Activated CD8-positive, alpha-beta memory T cell treated with anti-CD3 and anti-CD28 coated beads, Interleukin-2, amount 10 ng/mL, durations not matched to agents 7 days and 5 days (primary cell): ENCODE measurements around the gene LPCAT4. TPM values are rescaled to one million over a fixed set of nuclear protein-coding genes. Genes with fewer than 3 reads are reported as not detected.

Experiments used
- ATAC-seq: fragments of 150-1000 bp; cut with Tn5 transposase; one replicate; pipeline ENCODE4 v1.10.0; 2021; ENCODE audit warnings: moderate library complexity
- CTCF ChIA-PET: fragments of 350-600 bp; sonication (Branson Sonifier 250); formaldehyde crosslinking; loops from one replicate; lab custom pipeline; 2021; ENCODE audit warnings: antibody characterized with exemption; lab: Charles Lee
- DNase-seq: peaks from one replicate; pipeline ENCODE4 v3.0.0-alpha.2; 2020
- H3K27ac Mint-ChIP-seq: one replicate; pipeline ENCODE4 v1.8.0; 2021; ENCODE audit warnings: mild to moderate bottlenecking, mixed read lengths
- H3K27me3 Mint-ChIP-seq: one replicate; pipeline ENCODE4 v1.8.0; 2021; ENCODE audit warnings: mixed read lengths
- H3K36me3 Mint-ChIP-seq: one replicate; pipeline ENCODE4 v1.8.0; 2021; ENCODE audit warnings: mild to moderate bottlenecking, mixed read lengths
- H3K4me1 Mint-ChIP-seq: one replicate; pipeline ENCODE4 v1.8.0; 2021; ENCODE audit warnings: mixed read lengths
- H3K4me3 Mint-ChIP-seq: one replicate; pipeline ENCODE4 v1.8.0; 2021; ENCODE audit warnings: mild to moderate bottlenecking, moderate library complexity, mixed read lengths
- H3K9me3 Mint-ChIP-seq: one replicate; pipeline ENCODE4 v1.8.0; 2022; ENCODE audit warnings: low read depth, mixed read lengths
- total RNA-seq, 2 experiments: library from RNA; stranded (reverse); gene quantifications; one replicate each; pipeline ENCODE4 v1.2.3, GENCODE V29; 2021

The LPCAT4 gene
- total RNA-seq, 2 experiments from 2014 or later: 126 to 128 TPM

DNA sequence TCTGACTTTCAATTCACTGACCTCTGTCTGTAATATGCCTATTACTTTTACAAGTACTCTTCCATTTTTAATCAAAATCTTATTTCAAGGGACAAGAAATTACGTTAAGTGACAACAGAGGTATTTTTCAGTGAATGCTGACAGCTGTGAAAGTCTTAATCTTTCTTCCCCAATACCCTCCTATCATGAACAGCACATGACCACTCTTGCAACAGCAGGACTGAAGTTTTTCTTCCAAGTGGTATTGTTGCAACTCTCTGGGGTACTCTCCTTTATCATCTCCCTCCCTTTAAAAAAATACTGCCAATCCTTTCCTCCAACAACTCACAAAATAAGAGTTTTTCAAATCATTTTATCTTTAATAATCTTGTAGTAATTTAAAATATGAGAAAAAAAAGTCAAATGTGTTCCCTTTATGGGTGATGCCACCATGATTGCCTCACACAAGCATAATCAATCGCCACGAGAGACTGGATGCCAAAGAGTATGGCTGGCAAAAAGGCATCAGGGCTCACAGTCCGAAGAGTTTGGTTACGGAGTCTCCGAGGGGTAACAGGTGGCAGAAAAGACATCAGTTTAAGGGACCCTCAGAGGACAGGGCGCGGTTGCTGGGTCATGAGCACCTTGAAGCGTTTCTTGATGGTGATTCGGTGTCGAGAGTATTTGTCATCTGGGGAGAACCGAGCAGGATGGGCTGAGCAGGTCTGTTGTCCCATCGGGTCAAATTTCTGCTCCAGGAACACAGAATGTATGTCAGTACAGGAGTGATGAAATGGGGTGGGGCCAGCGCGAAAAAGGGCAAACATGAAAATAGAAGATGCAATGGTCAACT is 25.4 kb downstream of the LPCAT4 start:
- Mint-ChIP-seq H3K27ac (peak overlapping the region; percentile 67), H3K9me3 (no peaks in the 10 kb centered on the region), H3K36me3 (peaks cover 23% of the 10 kb centered on the region), H3K4me3 (no peak overlapping the region), H3K4me1 (peaks cover 36% of the 10 kb centered on the region), H3K27me3 (no peaks in the 10 kb centered on the region)
- DNase-seq (no peak), ATAC-seq (no peak)
- CTCF ChIA-PET: interaction anchor here (1.1 to 3.2 kb wide), 3 partner anchors 11 to 132 kb away, joined by 3 to 55 read pairs (median 14); partner anchors contain the start of genes KATNBL1 and LPCAT4

DNA sequence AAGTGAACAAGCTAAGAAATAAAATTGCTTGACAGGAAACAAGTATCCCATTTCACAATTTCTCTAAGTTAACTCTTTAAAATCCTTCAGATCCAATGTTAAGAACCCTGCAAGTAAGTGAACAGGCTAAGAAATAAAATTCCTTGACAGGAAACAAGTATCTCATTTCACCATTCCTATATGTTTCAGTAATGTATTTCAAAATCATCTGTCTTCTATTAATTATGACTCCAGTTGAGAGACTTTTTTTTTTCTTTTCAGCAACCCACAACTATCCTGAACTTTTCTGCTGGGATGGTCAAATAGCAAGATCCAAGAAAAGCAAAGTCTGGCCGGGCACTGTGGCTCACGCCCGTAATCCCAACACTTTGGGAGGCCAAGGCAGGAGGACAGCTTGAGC is 27.1 kb downstream of the LPCAT4 start:
- Mint-ChIP-seq H3K27ac (peak overlapping the region; percentile 22), H3K4me1 (peaks cover 51% of the 10 kb centered on the region), H3K27me3 (no peaks in the 10 kb centered on the region), H3K36me3 (peaks cover 24% of the 10 kb centered on the region), H3K4me3 (peak overlapping the region; percentile 21), H3K9me3 (no peaks in the 10 kb centered on the region)
- DNase-seq (no peak), ATAC-seq (no peak)
- CTCF ChIA-PET: interaction anchor here (0.9 to 5.1 kb wide), 3 partner anchors 11 to 98 kb away, joined by 3 to 44 read pairs (median 4); partner anchors contain the start of gene LPCAT4

DNA sequence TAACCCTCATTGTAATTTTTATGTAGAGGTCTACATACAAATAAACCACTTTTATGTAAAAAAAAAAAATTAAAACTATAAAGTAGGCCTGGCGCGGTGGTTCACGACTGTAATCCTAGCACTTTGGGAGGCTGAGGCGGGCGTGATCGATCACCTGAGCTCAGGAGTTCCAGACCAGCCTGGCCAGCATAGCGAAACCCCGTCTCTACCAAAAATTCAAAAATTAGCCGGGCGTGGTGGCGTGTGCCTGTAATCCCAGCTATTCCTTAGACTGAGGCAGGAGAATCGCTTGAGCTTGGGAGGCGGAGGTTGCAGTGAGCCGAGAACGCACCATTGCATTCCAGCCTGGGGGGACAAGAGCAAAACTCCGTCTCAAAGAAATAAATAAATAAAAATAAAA is 28.6 kb downstream of the LPCAT4 start:
- H3K27me3 Mint-ChIP-seq: no peaks in the 10 kb centered on the region
- H3K4me1 Mint-ChIP-seq: peaks cover 63% of the 10 kb centered on the region
- CTCF ChIA-PET: interaction anchor here (2.8 to 5.1 kb wide), 2 partner anchors 10 to 29 kb away, joined by 17 to 44 read pairs; partner anchors contain the start of gene LPCAT4
- peaks cover 24% of the 10 kb centered on the region for H3K36me3 Mint-ChIP-seq
- H3K27ac Mint-ChIP-seq: no peak overlapping the region
- H3K4me3 Mint-ChIP-seq: peak overlapping the region; percentile 93
- no peaks in the 10 kb centered on the region for H3K9me3 Mint-ChIP-seq
- no peak for DNase-seq
- no peak for ATAC-seq

DNA sequence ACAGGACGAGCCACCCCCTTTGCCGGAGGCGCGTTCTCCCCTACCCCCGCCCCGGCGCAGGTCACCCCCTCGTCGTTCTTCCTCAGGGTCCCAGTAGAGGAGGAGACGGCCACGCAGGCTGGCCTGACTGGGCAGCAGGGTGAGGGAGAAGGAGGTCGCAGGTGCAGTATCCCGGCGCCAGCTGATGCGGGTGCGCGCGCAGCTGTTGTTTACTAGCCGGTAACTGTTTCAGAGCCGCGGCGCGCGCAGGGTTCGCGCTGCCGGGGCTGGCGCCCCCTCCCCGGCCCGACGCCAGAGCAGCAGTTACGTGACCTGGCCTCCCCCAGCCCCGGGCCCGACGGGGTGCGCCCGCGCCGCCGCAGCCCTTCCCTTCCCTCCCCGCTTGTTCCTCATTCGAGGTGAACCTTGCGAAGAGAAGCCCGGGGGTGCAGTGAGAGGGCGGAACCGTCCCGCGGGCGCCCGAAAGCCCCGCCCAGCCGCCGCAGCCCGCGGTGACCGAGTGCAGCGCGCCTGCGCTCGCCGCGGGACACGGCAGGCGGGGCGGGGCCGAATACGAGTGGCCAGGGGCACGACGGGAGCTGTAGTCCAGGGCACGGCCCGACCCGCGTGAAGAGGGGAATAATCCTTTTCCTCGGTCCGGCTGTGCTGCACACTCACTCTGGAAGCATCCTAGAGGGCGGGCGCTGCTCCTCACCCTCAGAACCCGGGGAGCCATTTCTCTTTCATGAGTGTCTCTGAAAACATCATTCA is 29.3 kb downstream of the LPCAT4 start, which contains the start of gene SLC12A6:
SLC12A6 (minus strand) TSS at position 225 of the 750 bp plus-strand sequence. CDS start 1,101 bp downstream, outside the sequence.
- DNase-seq: peak; percentile 93
- Mint-ChIP-seq H3K27me3 (no peaks in the 10 kb centered on the region), H3K27ac (peak within 1 kb of the TSS; percentile 93), H3K36me3 (peaks cover 24% of the 10 kb centered on the region), H3K9me3 (no peaks in the 10 kb centered on the region), H3K4me3 (peak within 1 kb of the TSS; percentile 93), H3K4me1 (peaks cover 67% of the 10 kb centered on the region)
- ATAC-seq: peak; percentile 84
- CTCF ChIA-PET: interaction anchor here (1.7 to 5.1 kb wide), 3 partner anchors 10 to 96 kb away, joined by 6 to 44 read pairs (median 17); partner anchors contain the start of gene LPCAT4

DNA sequence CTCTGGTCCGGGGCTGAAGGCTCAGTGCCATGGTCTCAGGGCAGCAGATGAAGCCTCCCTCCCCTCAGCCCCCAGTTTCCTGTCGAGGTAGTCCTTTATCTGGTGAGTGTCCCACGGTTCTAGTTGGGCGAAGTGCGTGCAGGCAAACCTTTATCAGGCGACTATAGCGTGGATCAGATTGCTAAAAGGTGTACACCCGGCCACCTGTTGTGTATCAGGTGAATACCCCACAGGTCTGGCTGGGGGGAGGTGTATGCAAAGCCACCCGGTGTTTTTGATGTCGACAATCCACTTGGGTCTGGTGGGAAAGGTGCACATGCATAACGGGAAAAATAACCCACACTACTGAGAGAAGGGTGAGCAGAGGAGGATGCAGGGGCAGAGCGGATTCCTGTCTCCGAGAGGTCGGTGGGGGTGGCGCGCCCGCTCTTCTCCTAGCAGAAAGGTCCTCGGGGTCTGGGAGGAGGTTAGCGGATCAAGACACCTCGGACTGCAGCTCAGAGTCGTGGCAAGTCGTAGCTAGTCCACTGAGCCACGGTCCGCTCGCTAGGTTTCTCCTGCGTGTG is 29.9 kb downstream of the LPCAT4 start:
- no peaks in the 10 kb centered on the region for H3K9me3 Mint-ChIP-seq
- peak; percentile 12 for ATAC-seq

DNA sequence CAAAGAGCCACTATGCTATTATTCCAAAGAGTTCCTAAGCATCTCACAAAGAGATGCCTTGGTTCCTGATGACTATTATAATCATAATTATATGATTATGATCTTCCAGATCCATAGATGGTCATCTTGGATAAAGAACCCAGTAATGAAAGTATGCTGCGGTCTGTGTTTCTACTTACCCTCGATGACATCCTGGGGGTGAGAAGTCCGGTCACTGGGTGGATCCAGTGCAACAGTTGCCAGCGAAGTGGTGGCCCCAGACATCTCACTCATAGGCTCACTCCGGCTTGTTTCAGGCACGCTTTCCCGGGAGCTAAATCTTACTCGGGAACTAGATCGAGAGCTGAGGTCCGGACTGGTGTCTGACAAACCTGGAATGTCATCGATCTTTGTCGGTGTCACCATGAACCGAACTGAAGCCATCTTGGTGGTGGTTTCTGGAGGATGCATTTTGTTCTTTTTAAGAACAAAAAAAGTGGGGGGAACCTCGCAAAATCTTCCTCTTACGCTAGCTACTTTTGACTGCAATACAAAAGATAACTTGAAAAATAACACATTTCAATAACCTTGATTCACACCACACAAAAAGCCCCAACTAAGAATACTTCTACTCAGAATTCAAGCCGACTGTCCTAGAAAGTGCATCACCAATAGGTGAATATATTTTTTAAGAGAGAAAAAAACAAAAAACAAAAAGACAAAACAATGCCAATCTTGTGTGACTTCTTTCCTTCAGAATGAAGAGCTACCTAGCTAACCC is 30.6 kb downstream of the LPCAT4 start:
- H3K9me3 Mint-ChIP-seq: no peaks in the 10 kb centered on the region
- CTCF ChIA-PET: interaction anchor here (1.4 to 5.1 kb wide), 5 partner anchors 8 to 95 kb away, joined by 3 to 44 read pairs (median 8); partner anchors contain the start of gene LPCAT4
- H3K4me1 Mint-ChIP-seq: peaks cover 72% of the 10 kb centered on the region
- DNase-seq (peak; percentile 60), ATAC-seq (no peak)
- no peaks in the 10 kb centered on the region for H3K27me3 Mint-ChIP-seq
- H3K4me3 Mint-ChIP-seq: peak overlapping the region; percentile 93
- peaks cover 19% of the 10 kb centered on the region for H3K36me3 Mint-ChIP-seq
- H3K27ac Mint-ChIP-seq: peak overlapping the region; percentile 93

More for the DNA sequence above, 29.9 kb downstream of the LPCAT4 start:
- H3K27ac Mint-ChIP-seq: peak overlapping the region; percentile 93
- peak overlapping the region; percentile 93 for H3K4me3 Mint-ChIP-seq
- peaks cover 23% of the 10 kb centered on the region for H3K36me3 Mint-ChIP-seq
- peak; percentile 61 for DNase-seq
- peaks cover 72% of the 10 kb centered on the region for H3K4me1 Mint-ChIP-seq
- H3K27me3 Mint-ChIP-seq: no peaks in the 10 kb centered on the region
- CTCF ChIA-PET: interaction anchor here (1.7 to 5.1 kb wide), 3 partner anchors 9 to 96 kb away, joined by 6 to 44 read pairs (median 17); partner anchors contain the start of gene LPCAT4

DNA sequence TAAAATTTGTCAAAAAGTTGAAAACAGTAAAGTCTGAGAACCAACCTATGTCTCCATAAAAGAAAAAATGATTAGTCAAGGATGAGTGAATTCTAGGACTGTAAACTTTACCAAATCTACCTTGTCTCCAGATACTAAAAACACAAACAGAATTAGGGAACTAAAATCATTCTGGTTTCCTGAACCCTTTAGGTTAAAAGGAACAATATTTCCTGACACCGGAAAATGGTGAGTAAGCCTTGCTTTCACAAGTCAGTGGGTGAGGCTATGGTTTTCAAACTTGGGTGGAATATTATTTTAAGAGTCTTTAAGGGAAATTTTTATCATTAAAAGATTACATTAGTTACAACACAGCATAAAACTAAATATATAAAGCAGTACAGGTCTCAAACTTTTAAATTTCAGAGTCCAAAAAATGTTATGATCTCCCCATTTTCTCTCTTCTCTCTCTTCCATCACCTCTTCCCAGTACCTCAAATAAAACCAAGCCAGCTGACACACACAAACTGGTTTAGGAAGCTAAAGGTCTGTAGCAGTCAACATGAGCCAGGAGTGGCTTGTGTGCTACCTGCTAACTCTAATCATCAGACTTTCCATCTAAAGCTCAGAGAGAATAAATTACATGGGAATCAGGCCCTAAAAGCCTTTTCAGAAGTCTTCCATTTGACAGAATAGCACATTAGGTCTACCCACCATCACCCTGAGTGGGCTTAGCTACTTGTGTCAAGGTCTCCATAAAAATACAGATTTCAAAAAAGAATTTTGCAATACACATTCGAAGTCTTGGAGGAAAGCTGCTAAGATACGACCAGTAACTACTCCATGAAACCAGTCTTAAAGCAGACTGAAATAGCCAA is 31.6 kb downstream of the LPCAT4 start:
- no peaks in the 10 kb centered on the region for H3K27me3 Mint-ChIP-seq
- ATAC-seq: no peak
- H3K4me1 Mint-ChIP-seq: peaks cover 74% of the 10 kb centered on the region
- no peaks in the 10 kb centered on the region for H3K9me3 Mint-ChIP-seq
- DNase-seq: no peak
- H3K4me3 Mint-ChIP-seq: peak overlapping the region; percentile 93
- peaks cover 17% of the 10 kb centered on the region for H3K36me3 Mint-ChIP-seq
- peak overlapping the region; percentile 93 for H3K27ac Mint-ChIP-seq
- CTCF ChIA-PET: interaction anchor here (1.4 to 5.1 kb wide), 3 partner anchors 10 to 39 kb away, joined by 3 to 44 read pairs (median 8); partner anchors contain the start of gene LPCAT4

DNA sequence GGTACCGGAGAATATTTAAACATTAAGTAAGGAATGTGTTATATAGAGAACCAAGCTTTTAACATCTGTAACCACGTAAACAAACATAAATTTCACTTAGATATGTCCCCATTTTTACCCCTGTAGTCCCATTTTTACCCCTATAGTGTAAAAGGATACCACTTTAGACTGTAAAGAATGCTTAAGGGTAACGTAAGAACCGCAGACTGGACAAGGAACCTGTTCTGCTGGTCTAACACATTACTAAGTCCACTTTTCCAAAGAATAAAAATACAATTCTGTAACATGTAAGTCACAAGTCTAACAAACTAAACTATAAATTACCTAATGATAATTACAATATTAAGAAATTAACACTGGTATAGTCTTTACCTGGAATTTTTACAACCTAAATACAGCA is 32.3 kb downstream of the LPCAT4 start:
- peak overlapping the region; percentile 93 for H3K27ac Mint-ChIP-seq
- CTCF ChIA-PET: interaction anchor here (1.3 to 1.8 kb wide), 3 partner anchors 8 to 22 kb away, joined by 3 to 8 read pairs (median 4); partner anchors contain the start of genes NOP10 and NUTM1

DNA sequence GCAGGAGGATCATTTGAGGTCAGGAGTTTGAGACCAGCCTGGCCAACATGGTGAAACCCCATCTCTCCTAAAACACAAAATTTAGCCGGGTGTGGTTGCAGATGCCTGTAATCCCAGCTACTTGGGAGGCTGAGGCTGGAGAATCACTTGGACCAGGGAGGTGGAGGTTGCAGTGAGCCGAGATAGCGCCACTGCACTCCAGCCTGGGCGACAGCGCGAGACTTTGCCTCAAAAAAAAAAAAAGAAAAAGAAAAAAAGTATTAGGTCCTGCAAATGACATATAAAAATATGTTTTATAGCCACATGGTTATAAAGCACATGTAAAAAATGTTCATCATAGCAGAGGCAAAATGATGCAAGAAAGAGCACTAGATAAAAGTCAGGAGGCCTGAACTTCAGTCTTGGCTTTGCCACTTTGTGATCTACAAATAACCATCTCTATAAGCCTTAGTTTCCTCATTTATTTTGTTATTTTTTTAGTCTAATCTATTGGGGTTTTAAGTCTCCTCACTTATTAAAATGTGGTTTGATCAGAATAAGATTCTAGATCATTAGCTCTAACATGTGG is 34.4 kb downstream of the LPCAT4 start:
- CTCF ChIA-PET: interaction anchor here (1.2 to 1.3 kb wide), 2 partner anchors 35 to 91 kb away, joined by 3 read pairs; partner anchors contain the start of gene LPCAT4
- no peak for ATAC-seq
- Mint-ChIP-seq H3K36me3 (peaks cover 8% of the 10 kb centered on the region), H3K9me3 (no peaks in the 10 kb centered on the region), H3K27ac (peak overlapping the region; percentile 86), H3K27me3 (no peaks in the 10 kb centered on the region), H3K4me1 (peaks cover 77% of the 10 kb centered on the region), H3K4me3 (peak overlapping the region; percentile 30)
- DNase-seq: no peak

More for the DNA sequence above, 32.3 kb downstream of the LPCAT4 start:
- Mint-ChIP-seq H3K36me3 (peaks cover 10% of the 10 kb centered on the region), H3K4me3 (peak overlapping the region; percentile 93), H3K4me1 (peaks cover 73% of the 10 kb centered on the region), H3K9me3 (no peaks in the 10 kb centered on the region), H3K27me3 (no peaks in the 10 kb centered on the region)
- ATAC-seq (no peak), DNase-seq (no peak)

DNA sequence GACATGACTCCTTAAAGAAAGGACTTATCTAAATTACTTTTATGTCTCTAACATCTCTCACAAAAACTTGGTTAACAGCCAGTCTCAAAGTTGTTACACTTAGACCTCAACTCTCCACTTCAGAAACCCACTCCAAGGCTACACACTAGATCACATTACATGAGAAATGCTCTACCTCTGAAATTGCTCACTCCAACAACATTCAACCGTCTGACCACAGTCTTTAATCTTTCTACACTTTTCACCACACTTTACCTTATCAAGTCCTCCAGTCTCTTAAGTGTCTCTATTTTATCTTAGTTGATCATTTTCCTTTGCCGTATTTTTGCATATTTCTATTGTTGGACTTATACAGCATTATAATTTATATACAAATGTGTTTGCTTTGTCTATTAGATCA is 35.2 kb downstream of the LPCAT4 start:
- Mint-ChIP-seq H3K27ac (peak overlapping the region; percentile 86), H3K4me3 (peak overlapping the region; percentile 30), H3K4me1 (peaks cover 81% of the 10 kb centered on the region), H3K36me3 (peaks cover 8% of the 10 kb centered on the region), H3K9me3 (no peaks in the 10 kb centered on the region), H3K27me3 (no peaks in the 10 kb centered on the region)
- CTCF ChIA-PET: no interaction called here
- DNase-seq (no peak), ATAC-seq (peak; percentile 51)

DNA sequence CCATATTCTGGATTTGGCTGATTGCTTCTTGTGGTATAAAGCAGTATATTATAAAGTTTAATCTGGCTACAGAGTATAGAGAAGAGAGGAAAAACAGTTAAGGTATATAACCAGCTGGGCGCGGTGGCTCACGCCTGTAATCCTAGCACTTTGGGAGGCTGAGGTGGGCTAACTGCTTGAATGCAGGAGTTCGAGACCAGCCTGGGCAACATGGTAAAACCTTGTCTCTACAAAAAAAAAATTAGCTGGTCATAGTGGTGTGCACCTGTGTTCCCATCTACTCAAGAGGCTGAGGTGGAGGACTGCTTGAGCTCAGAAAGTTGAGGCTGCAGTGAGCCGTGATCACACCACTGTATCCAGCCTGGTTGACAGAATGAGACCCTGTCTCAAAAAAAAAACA is 36.7 kb downstream of the LPCAT4 start:
- no peak overlapping the region for H3K4me3 Mint-ChIP-seq
- H3K4me1 Mint-ChIP-seq: peaks cover 79% of the 10 kb centered on the region
- H3K27me3 Mint-ChIP-seq: no peaks in the 10 kb centered on the region
- no peaks in the 10 kb centered on the region for H3K9me3 Mint-ChIP-seq
- H3K36me3 Mint-ChIP-seq: peaks cover 6% of the 10 kb centered on the region
- ATAC-seq (no peak), DNase-seq (no peak)
- peak overlapping the region; percentile 38 for H3K27ac Mint-ChIP-seq
- CTCF ChIA-PET: interaction anchor here (1.0 to 3.0 kb wide), 3 partner anchors 13 to 89 kb away, joined by 3 to 20 read pairs (median 14); partner anchors contain the start of genes NOP10 and NUTM1
